GM23248 (cell line): Measurements from ENCODE around the gene UBQLNL. TPM values are rescaled to one million over a fixed set of nuclear protein-coding genes. Genes with fewer than 3 reads are reported as not detected.

Experiments
- DNase-seq: peaks from one replicate; pipeline ENCODE4 v3.0.0-alpha.2; 2015
- H2AFZ ChIP-seq: fragments of 200-600 bp; sonication (generic); 2 replicates; pipeline ENCODE4 v1.6.1; 2016; ENCODE audit warnings: antibody characterized with exemption
- H3F3A ChIP-seq: fragments of 200-600 bp; sonication (generic); 2 replicates; pipeline ENCODE4 v1.6.1; 2016; ENCODE audit warnings: mild to moderate bottlenecking, antibody characterized with exemption, mixed run types; ENCODE audit not compliant: insufficient read depth
- H3K27ac ChIP-seq: fragments of 200-600 bp; sonication (generic); 2 replicates; pipeline ENCODE4 v1.5.1; 2016; ENCODE audit warnings: mild to moderate bottlenecking
- H3K27me3 ChIP-seq: fragments of 200-600 bp; sonication (generic); replicated peaks from 2 replicates; pipeline ENCODE4 v1.6.1; 2016; ENCODE audit warnings: mild to moderate bottlenecking; ENCODE audit not compliant: insufficient read depth
- H3K36me3 ChIP-seq: fragments of 200-600 bp; sonication (generic); 2 replicates; pipeline ENCODE4 v1.6.1; 2016; ENCODE audit warnings: low read depth, mild to moderate bottlenecking
- H3K4me1 ChIP-seq: fragments of 200-600 bp; sonication (generic); 2 replicates; pipeline ENCODE4 v1.6.1; 2016; ENCODE audit warnings: mild to moderate bottlenecking; ENCODE audit not compliant: insufficient read depth
- H3K4me2 ChIP-seq: fragments of 200-600 bp; sonication (generic); one replicate; pipeline ENCODE4 v1.6.1; 2016; ENCODE audit warnings: mild to moderate bottlenecking; ENCODE audit not compliant: unreplicated experiment
- H3K4me3 ChIP-seq: fragments of 200-600 bp; sonication (generic); 2 replicates; pipeline ENCODE4 v1.5.1; 2016; ENCODE audit warnings: mild to moderate bottlenecking
- H3K79me2 ChIP-seq: fragments of 200-600 bp; sonication (generic); 2 replicates; pipeline ENCODE4 v1.6.1; 2016; ENCODE audit warnings: mild to moderate bottlenecking; ENCODE audit not compliant: insufficient read depth
- H3K9ac ChIP-seq: fragments of 200-600 bp; sonication (generic); 2 replicates; pipeline ENCODE4 v1.6.1; 2016; ENCODE audit warnings: mild to moderate bottlenecking
- H3K9me2 ChIP-seq: fragments of 200-600 bp; sonication (generic); 2 replicates; pipeline ENCODE4 v1.6.1; 2016; ENCODE audit warnings: mixed run types, mild to moderate bottlenecking, moderate library complexity; ENCODE audit not compliant: insufficient read depth
- H3K9me3 ChIP-seq: fragments of 200-600 bp; sonication (generic); one replicate; pipeline ENCODE4 v1.6.1; 2017; ENCODE audit warnings: low read depth
- H4K20me1 ChIP-seq: fragments of 200-600 bp; sonication (generic); 2 replicates; pipeline ENCODE4 v1.6.0; 2016; ENCODE audit not compliant: insufficient read depth
- EZH2 ChIP-seq: fragments of 200-600 bp; sonication (generic); IDR thresholded peaks from 2 replicates; pipeline ENCODE4 v1.6.1; 2018; ENCODE audit warnings: antibody characterized with exemption, mild to moderate bottlenecking; ENCODE audit not compliant: insufficient read depth, poor library complexity, severe bottlenecking
- EZH2phosphoT487 ChIP-seq: fragments of 200-600 bp; sonication (generic); IDR thresholded peaks from 2 replicates; pipeline ENCODE4 v1.6.1; 2018; ENCODE audit warnings: antibody characterized with exemption, moderate library complexity, mild to moderate bottlenecking, low read depth; ENCODE audit not compliant: insufficient read depth
- WGBS, 2 experiments: methylation state at CpG; one replicate each; pipeline ENCODE4 v1.1.6; 2015 to 2017; ENCODE audit warnings: low lambda C conversion rate in 2 of 2, low coverage in 1 of 2; ENCODE audit errors: missing lambda C conversion rate in 2 of 2; 5-methylcytosine and 5-hydroxymethylcytosine counted together
- in situ Hi-C: fragments of 300-500 bp; cut with MboI; formaldehyde crosslinking; loops from 2 replicates; pipeline ENCODE4 v1.15.0; 2020
- polyA plus RNA-seq: library from polyadenylated mRNA; unstranded; fragments of >200 nt; fragmentation: Nextera tagmentation; extraction: Ambion mirVana; gene quantifications from 2 replicates; pipeline ENCODE4 v1.2.1, GENCODE V29; 2016
- total RNA-seq: library from RNA; depleted of rRNA; stranded (reverse); fragments of >200 nt; shearing (Covaris generic); gene quantifications from 2 replicates; pipeline ENCODE4 v1.2.3, GENCODE V29; 2014

Gene UBQLNL
- total and polyA plus RNA-seq, 2 experiments from 2014 or later, result 0.20 to 0.32 TPM

- Histone ChIP-seq H3K9me3 (no peaks in the 10 kb centered on the region), H3K9me2 (no peaks in the 10 kb centered on the region), H3K4me1 (peaks cover 14% of the 10 kb centered on the region; the same call in 1 of the 2 replicates), H3K4me3 (no peak overlapping the region), H3K36me3 (no peaks in the 10 kb centered on the region), H3K4me2 (no peak overlapping the region), H2AFZ (no peak overlapping the region), H4K20me1 (no peaks in the 10 kb centered on the region), H3K79me2 (no peaks in the 10 kb centered on the region), H3F3A (no peaks in the 10 kb centered on the region), H3K27me3 (no peaks in the 10 kb centered on the region), H3K27ac (no peak overlapping the region), H3K9ac (no peak overlapping the region)
- WGBS, 2 experiments, result 53% methylated on average over 3 of the region's 3 CpGs
- in situ Hi-C loops, result no loop called here
- DNase-seq, result no peak
- TF ChIP-seq EZH2, result no peak
- no peak for TF ChIP-seq EZH2phosphoT487
Measured at GRCh38 chr11:5546457-5546856, 30.0 kb upstream of the UBQLNL start.

- no peak for TF ChIP-seq EZH2phosphoT487
- no peak for TF ChIP-seq EZH2
- Histone ChIP-seq H3K27me3 (no peaks in the 10 kb centered on the region), H3K79me2 (no peaks in the 10 kb centered on the region), H3K4me2 (no peak overlapping the region), H3K36me3 (no peaks in the 10 kb centered on the region), H3K27ac (no peak overlapping the region), H3K4me1 (no peaks in the 10 kb centered on the region), H3F3A (no peaks in the 10 kb centered on the region), H4K20me1 (no peaks in the 10 kb centered on the region), H2AFZ (no peak overlapping the region), H3K9me2 (peaks cover 3% of the 10 kb centered on the region), H3K4me3 (no peak overlapping the region), H3K9ac (no peak overlapping the region), H3K9me3 (no peaks in the 10 kb centered on the region)
- DNase-seq, result no peak
- 15 to 20% methylated on average over 1 of the region's 1 CpG for WGBS, 2 experiments
- in situ Hi-C loops, result no loop called here
Measured at GRCh38 chr11:5541427-5541826, 24.9 kb upstream of the UBQLNL start.

- in situ Hi-C loops, result no loop called here
- no peak for DNase-seq
- TF ChIP-seq EZH2phosphoT487, result no peak
- TF ChIP-seq EZH2, result no peak
- Histone ChIP-seq H3K4me1 (no peaks in the 10 kb centered on the region), H3F3A (no peaks in the 10 kb centered on the region), H4K20me1 (no peaks in the 10 kb centered on the region), H3K9ac (no peak overlapping the region), H3K27me3 (no peaks in the 10 kb centered on the region), H3K36me3 (no peaks in the 10 kb centered on the region), H3K4me3 (no peak overlapping the region), H2AFZ (no peak overlapping the region), H3K4me2 (no peak overlapping the region), H3K9me3 (no peaks in the 10 kb centered on the region), H3K27ac (no peak overlapping the region), H3K9me2 (peaks cover 3% of the 10 kb centered on the region), H3K79me2 (no peaks in the 10 kb centered on the region)
Measured at GRCh38 chr11:5536482-5536881, 20.0 kb upstream of the UBQLNL start.

GRCh38 chr11:5534046-5534445 lies 17.5 kb upstream of the UBQLNL start:
- Histone ChIP-seq H3K9me2 (no peaks in the 10 kb centered on the region; the same call in 1 of the 2 replicates), H3K4me2 (no peak overlapping the region), H3K36me3 (no peaks in the 10 kb centered on the region), H3K27me3 (no peaks in the 10 kb centered on the region), H3K4me3 (no peak overlapping the region), H3F3A (no peaks in the 10 kb centered on the region), H3K4me1 (no peaks in the 10 kb centered on the region), H3K9me3 (no peaks in the 10 kb centered on the region), H3K27ac (no peak overlapping the region), H2AFZ (no peak overlapping the region), H4K20me1 (no peaks in the 10 kb centered on the region), H3K79me2 (no peaks in the 10 kb centered on the region), H3K9ac (no peak overlapping the region)
- no peak for TF ChIP-seq EZH2
- TF ChIP-seq EZH2phosphoT487, result no peak
- no peak for DNase-seq
- WGBS, 2 experiments, result 64 to 77% methylated on average over 1 of the region's 1 CpG
- in situ Hi-C loops, result no loop called here

- Histone ChIP-seq H3K36me3 (no peaks in the 10 kb centered on the region), H3K4me3 (no peak overlapping the region), H3K9me3 (no peaks in the 10 kb centered on the region), H2AFZ (no peak overlapping the region), H3K9ac (no peak overlapping the region), H3K4me1 (no peaks in the 10 kb centered on the region), H3F3A (no peaks in the 10 kb centered on the region), H3K27me3 (no peaks in the 10 kb centered on the region), H3K79me2 (no peaks in the 10 kb centered on the region), H3K4me2 (no peak overlapping the region), H3K9me2 (no peaks in the 10 kb centered on the region), H4K20me1 (no peaks in the 10 kb centered on the region), H3K27ac (no peak overlapping the region)
- TF ChIP-seq EZH2, result no peak
- no peak for TF ChIP-seq EZH2phosphoT487
- in situ Hi-C loops, result no loop called here
- no peak for DNase-seq
- WGBS, 2 experiments, result 22 to 27% methylated on average over 2 of the region's 2 CpGs
Measured at GRCh38 chr11:5531053-5531831, 14.7 kb upstream of the UBQLNL start.
